IMR-90 (cell line): ENCODE measurements around the gene LSM14B. TPM values are rescaled to one million over a fixed set of nuclear protein-coding genes. Genes with fewer than 3 reads are reported as not detected.
A peak's percentile ranks its signal among the peaks of the same experiment; 100 is the strongest.

Experiments
- ATAC-seq: fragments of 200-7000 bp; cut with Tn5 transposase; 2 replicates; pipeline ENCODE4 v1.9.1; 2020; ENCODE audit warnings: low read depth, mild to moderate bottlenecking, moderate library complexity
- BruUV-seq: library from RNA; stranded (reverse); fragments of 400-500 nt; replicated peaks from 2 replicates; lab custom pipeline; 2021; lab: Mats Ljungman, UMichigan
- CTCF ChIA-PET: fragments of 300-600 bp; formaldehyde crosslinking; extraction: SDS; loops from one replicate; lab custom pipeline; 2021; ENCODE audit warnings: antibody characterized with exemption; lab: Yijun Ruan, JAX
- POLR2A ChIA-PET: fragments of 300-600 bp; sonication (Branson Sonifier 250); formaldehyde crosslinking; loops from one replicate; lab custom pipeline; 2022; ENCODE audit warnings: antibody characterized with exemption; ENCODE audit not compliant: unreplicated experiment; lab: Charles Lee
- DNase-seq: peaks from one replicate; pipeline ENCODE4 v3.0.0; 2013
- H2AFZ ChIP-seq: replicated peaks from 2 replicates; pipeline ENCODE3; 2013; ENCODE audit warnings: low read length, mild to moderate bottlenecking; ENCODE audit not compliant: poor library complexity
- H2AK5ac ChIP-seq: 2 replicates; pipeline ENCODE4 v1.6.1; 2013; ENCODE audit warnings: low read depth, low read length, inconsistent platforms
- H2AK9ac ChIP-seq: replicated peaks from 2 replicates; pipeline ENCODE3; 2013; ENCODE audit warnings: mild to moderate bottlenecking, low read depth, low read length, moderate library complexity; ENCODE audit not compliant: poor library complexity
- H2BK120ac ChIP-seq: 2 replicates; pipeline ENCODE4 v1.6.1; 2013; ENCODE audit warnings: low read depth, low read length, inconsistent platforms
- H2BK15ac ChIP-seq: 3 replicates; pipeline ENCODE4 v1.6.1; 2013; ENCODE audit warnings: low read depth, low read length, inconsistent platforms
- H2BK20ac ChIP-seq: 2 replicates; pipeline ENCODE4 v1.6.1; 2013; ENCODE audit warnings: low read depth, mild to moderate bottlenecking, inconsistent platforms, low read length, moderate library complexity
- H2BK5ac ChIP-seq: 2 replicates; pipeline ENCODE4 v1.6.1; 2013; ENCODE audit warnings: mild to moderate bottlenecking, low read depth, low read length, inconsistent platforms; ENCODE audit not compliant: poor library complexity, severe bottlenecking
- H3K14ac ChIP-seq: replicated peaks from 2 replicates; pipeline ENCODE4 v1.6.1; 2013; ENCODE audit warnings: low read depth, low read length, inconsistent platforms
- H3K18ac ChIP-seq: 2 replicates; pipeline ENCODE4 v1.6.1; 2013; ENCODE audit warnings: low read depth, low read length, control low read depth
- H3K23ac ChIP-seq: 2 replicates; pipeline ENCODE4 v1.6.1; 2013; ENCODE audit warnings: low read depth, low read length, inconsistent platforms
- H3K27ac ChIP-seq: 2 replicates; pipeline ENCODE4 v1.5.1; 2013; ENCODE audit warnings: mild to moderate bottlenecking, control low read depth, low read length; ENCODE audit not compliant: insufficient read depth
- H3K27me3 ChIP-seq: 2 replicates; pipeline ENCODE4 v1.6.1; 2013; ENCODE audit warnings: low read length; ENCODE audit not compliant: control insufficient read depth, insufficient read depth
- H3K36me3 ChIP-seq: 2 replicates; pipeline ENCODE4 v1.6.1; 2013; ENCODE audit warnings: low read length, mixed read lengths; ENCODE audit not compliant: control insufficient read depth, insufficient read depth
- H3K4ac ChIP-seq: 2 replicates; pipeline ENCODE4 v1.6.1; 2013; ENCODE audit warnings: low read depth, low read length, inconsistent platforms
- H3K4me1 ChIP-seq: 2 replicates; pipeline ENCODE4 v1.6.1; 2013; ENCODE audit warnings: low read length, mixed read lengths; ENCODE audit not compliant: control insufficient read depth, insufficient read depth
- H3K4me2 ChIP-seq: 2 replicates; pipeline ENCODE4 v1.6.1; 2013; ENCODE audit warnings: low read depth, mild to moderate bottlenecking, control low read depth, low read length, moderate library complexity
- H3K4me3 ChIP-seq: 2 replicates; pipeline ENCODE4 v1.5.1; 2013; ENCODE audit warnings: low read depth, mild to moderate bottlenecking, control low read depth, low read length, moderate library complexity; ENCODE audit not compliant: insufficient read depth
- H3K56ac ChIP-seq: 2 replicates; pipeline ENCODE4 v1.6.1; 2013; ENCODE audit warnings: low read length, inconsistent platforms; ENCODE audit not compliant: insufficient read depth; ENCODE audit errors: extremely low read depth
- H3K79me1 ChIP-seq, 2 experiments: 2 replicates each; pipeline ENCODE4 v1.6.1; 2013; ENCODE audit warnings: low read length in 2 of 2, inconsistent platforms in 1 of 2, low read depth in 1 of 2
- H3K9ac ChIP-seq: 2 replicates; pipeline ENCODE4 v1.6.1; 2013; ENCODE audit warnings: low read depth, low read length, control low read depth
- H3K9me1 ChIP-seq: 2 replicates; pipeline ENCODE4 v1.6.1; 2013; ENCODE audit warnings: low read length, inconsistent platforms; ENCODE audit not compliant: insufficient read depth
- H3K9me3 ChIP-seq: 2 replicates; pipeline ENCODE4 v1.6.1; 2013; ENCODE audit warnings: low read length; ENCODE audit not compliant: control insufficient read depth, insufficient read depth
- H4K20me1 ChIP-seq: 2 replicates; pipeline ENCODE4 v1.6.1; 2013; ENCODE audit warnings: low read length, inconsistent platforms; ENCODE audit not compliant: insufficient read depth
- H4K5ac ChIP-seq: 2 replicates; pipeline ENCODE4 v1.6.1; 2013; ENCODE audit warnings: mild to moderate bottlenecking, low read depth, low read length, control low read depth
- H4K8ac ChIP-seq, 2 experiments: 2 replicates each; pipeline ENCODE4 v1.6.1; 2013; ENCODE audit warnings: low read depth in 2 of 2, low read length in 2 of 2, control low read depth in 1 of 2, inconsistent platforms in 1 of 2
- H4K91ac ChIP-seq: 2 replicates; pipeline ENCODE4 v1.6.1; 2013; ENCODE audit warnings: low read depth, low read length, inconsistent platforms; ENCODE audit not compliant: insufficient read depth
- CHD1 ChIP-seq: IDR thresholded peaks from 2 replicates; pipeline ENCODE4 v1.6.1; 2012; ENCODE audit warnings: low read depth, low read length, improper control_type of control experiment
- CTCF ChIP-seq: conservative IDR thresholded peaks from 2 replicates; pipeline ENCODE4 v1.5.1; 2012; ENCODE audit warnings: mild to moderate bottlenecking, low read depth, low read length, improper control_type of control experiment
- FOS ChIP-seq: fragments of 150-350 bp; IDR thresholded peaks from 2 replicates; pipeline ENCODE4 v1.6.1; 2016; ENCODE audit warnings: low read depth, low read length
- MAZ ChIP-seq: IDR thresholded peaks from 2 replicates; pipeline ENCODE4 v1.6.1; 2012; ENCODE audit warnings: low read depth, mild to moderate bottlenecking, low read length, improper control_type of control experiment, moderate library complexity, borderline replicate concordance
- RAD21 ChIP-seq: IDR thresholded peaks from 2 replicates; pipeline ENCODE4 v1.6.1; 2012; ENCODE audit warnings: low read length, improper control_type of control experiment
- SMC3 ChIP-seq: fragments of 150-350 bp; IDR thresholded peaks from 2 replicates; pipeline ENCODE4 v1.6.1; 2016; ENCODE audit warnings: low read depth, mild to moderate bottlenecking, antibody characterized with exemption, low read length, moderate library complexity
- WGBS, 2 experiments: methylation state at CpG; one replicate each; pipeline versions ENCODE4 v1.1.5 to v1.1.7; 2013; ENCODE audit warnings: missing lambda C conversion rate in 2 of 2; ENCODE audit not compliant: insufficient read length in 1 of 2; ENCODE audit errors: extremely low coverage in 2 of 2; 5-methylcytosine and 5-hydroxymethylcytosine counted together
- dilution Hi-C: fragments of 300-500 bp; cut with HindIII; formaldehyde crosslinking; loops from one replicate; pipeline ENCODE4 v1.14.3; 2018; ENCODE audit warnings: low sequenced_read_pairs; ENCODE audit not compliant: unreplicated experiment
- in situ Hi-C: fragments of 300-500 bp; cut with MboI; formaldehyde crosslinking; loops from 3 replicates; pipeline ENCODE4 v1.14.3; 2019; ENCODE audit warnings: low sequenced_read_pairs, inconsistent platforms, mixed read lengths
- intact Hi-C: fragments of 100-400 bp; cut with micrococcal nuclease; formaldehyde crosslinking; loops from 2 replicates; pipeline ENCODE4 v1.10.0; 2022
- polyA plus RNA-seq, 3 experiments: library from polyadenylated mRNA; depleted of rRNA; stranded (reverse); fragments of >200 nt; gene quantifications; 2 replicates each; pipeline ENCODE4 v1.2.3, GENCODE V29; 2012; ENCODE audit warnings: low replicate concordance in 1 of 3
- total RNA-seq: library from RNA; depleted of rRNA; stranded (reverse); fragments of >200 nt; gene quantifications from 2 replicates; pipeline ENCODE4 v1.2.3, GENCODE V29; 2012

Gene LSM14B
- total and polyA plus RNA-seq, 2 of the 4 experiments (the other 2 are of a cell fraction) = 23.7 to 41.1 TPM

- peak; percentile 89 for ATAC-seq
- in situ Hi-C loops = no loop called here
Measured at GRCh38 chr20:62156592-62157386, 34.5 kb downstream of the LSM14B start.

More at GRCh38 chr20:62156592-62157386, 34.5 kb downstream of the LSM14B start:
- Histone ChIP-seq H4K5ac (no peak overlapping the region), H3K4me2 (no peak overlapping the region), H3K79me1 (peaks cover 12 to 84% of the 10 kb centered on the region in 2 experiments), H4K8ac (no peak overlapping the region), H2AK5ac (no peak overlapping the region), H2BK120ac (no peak overlapping the region), H3K27ac (no peak overlapping the region), H2BK15ac (no peak overlapping the region), H3K4me1 (peaks cover 7% of the 10 kb centered on the region), H2AFZ (peak overlapping the region; percentile 62), H2BK5ac (no peak overlapping the region), H2AK9ac (peak overlapping the region; percentile 63), H3K36me3 (peaks cover 29% of the 10 kb centered on the region), H3K27me3 (no peaks in the 10 kb centered on the region), H3K4ac (no peak overlapping the region), H3K14ac (no peak overlapping the region), H4K20me1 (peaks cover 77% of the 10 kb centered on the region), H3K4me3 (no peak overlapping the region), H3K9me1 (peaks cover 16% of the 10 kb centered on the region; the same call in 1 of the 2 replicates), H3K18ac (no peak overlapping the region), H3K56ac (no peak overlapping the region), H4K91ac (no peak overlapping the region), H2BK20ac (no peak overlapping the region), H3K9ac (no peak overlapping the region), H3K9me3 (no peaks in the 10 kb centered on the region), H3K23ac (no peak overlapping the region)
- peak; percentile 19 for DNase-seq
- ChIA-PET POLR2A (no interaction called here), CTCF (no interaction called here)
- 90% methylated on average over 11 of the region's 24 CpGs; no CpG with 5 or more reads in 1 of the 2 experiments for WGBS, 2 experiments
- intact Hi-C loops (no loop called here), dilution Hi-C loops (no loop called here)
- BruUV-seq = no TSS peak
- TF ChIP-seq MAZ (no peak), FOS (no peak), RAD21 (peak; percentile 48), CHD1 (no peak), CTCF (peak; percentile 60), SMC3 (peak; percentile 58)
